HL-60 (cell line): ENCODE measurements around the gene CAV1.

Source experiments
- DNase-seq, 2 experiments: peaks; one replicate each; pipeline ENCODE4 v3.0.0-alpha.2; 2010 to 2020; ENCODE audit warnings: low read depth in 1 of 2, low spot score in 1 of 2
- H3K27ac ChIP-seq: fragments of 250-450 bp; sonication (Bioruptor Pico); replicated peaks from 2 replicates; pipeline ENCODE4 v1.5.1; 2020; ENCODE audit warnings: mild to moderate bottlenecking, moderate library complexity
- H3K27me3 ChIP-seq: fragments of 250-450 bp; sonication (Bioruptor Pico); 2 replicates; pipeline ENCODE4 v1.5.1; 2021; ENCODE audit warnings: mild to moderate bottlenecking, moderate library complexity; ENCODE audit not compliant: insufficient read depth, poor library complexity, severe bottlenecking
- H3K4me3 ChIP-seq: replicated peaks from 2 replicates; pipeline ENCODE4 v1.5.1; 2011; ENCODE audit warnings: mild to moderate bottlenecking, control low read depth, low read length; ENCODE audit not compliant: insufficient read depth
- CTCF ChIP-seq: IDR thresholded peaks from one replicate; pipeline ENCODE4 v1.5.1; 2011; ENCODE audit warnings: low read length, control low read depth, inconsistent platforms; ENCODE audit not compliant: insufficient read depth
- GABPA ChIP-seq: IDR thresholded peaks from 2 replicates; pipeline ENCODE4 v1.6.1; 2012; ENCODE audit warnings: low read depth
- POLR2AphosphoS5 ChIP-seq: IDR thresholded peaks from 2 replicates; pipeline ENCODE4 v1.6.1; 2012; ENCODE audit warnings: low read depth
- REST ChIP-seq: IDR thresholded peaks from 2 replicates; pipeline ENCODE4 v1.6.1; 2012; ENCODE audit warnings: low read depth; ENCODE audit not compliant: insufficient replicate concordance
- SPI1 ChIP-seq: IDR thresholded peaks from 2 replicates; pipeline ENCODE4 v1.6.1; 2012; ENCODE audit warnings: low read depth, mild to moderate bottlenecking, borderline replicate concordance

CAV1 gene

GRCh38 chr7:116601426-116601825 is 76.6 kb downstream of the CAV1 start:
- DNase-seq: no peak
- TF ChIP-seq REST (no peak), GABPA (no peak), SPI1 (no peak), CTCF (no peak), POLR2AphosphoS5 (no peak)
- Histone ChIP-seq H3K4me3 (no peak overlapping the region), H3K27ac (no peak overlapping the region), H3K27me3 (no peaks in the 10 kb centered on the region)

GRCh38 chr7:116607299-116607698 is 82.5 kb downstream of the CAV1 start:
- no peaks in the 10 kb centered on the region for H3K27me3 ChIP-seq
- no peak overlapping the region for H3K27ac ChIP-seq
- TF ChIP-seq SPI1: no peak
- TF ChIP-seq POLR2AphosphoS5: no peak
- TF ChIP-seq GABPA: no peak
- TF ChIP-seq CTCF: no peak
- TF ChIP-seq REST: no peak
- no peak overlapping the region for H3K4me3 ChIP-seq
- no peak for DNase-seq

GRCh38 chr7:116610210-116610609 is 85.4 kb downstream of the CAV1 start:
- Histone ChIP-seq H3K27ac (no peak overlapping the region), H3K27me3 (no peaks in the 10 kb centered on the region), H3K4me3 (no peak overlapping the region)
- TF ChIP-seq SPI1 (no peak), REST (no peak), POLR2AphosphoS5 (no peak), CTCF (no peak), GABPA (no peak)
- DNase-seq: no peak
